SKM-1 treated with dmso at 0.1 percent for 144 hours (cell line): ENCODE data around the gene OPN1MW2.
"Not testable (repeated sequence)": the region's sequence is repeated elsewhere in the genome, so short reads cannot be mapped to it uniquely, and the experiment has no call there.

Experiments
- DNase-seq: peaks from one replicate; lab custom pipeline; 2025; ENCODE audit not compliant: unreplicated experiment; lab: John Stamatoyannopoulos, UW

OPN1MW2 gene

DNA sequence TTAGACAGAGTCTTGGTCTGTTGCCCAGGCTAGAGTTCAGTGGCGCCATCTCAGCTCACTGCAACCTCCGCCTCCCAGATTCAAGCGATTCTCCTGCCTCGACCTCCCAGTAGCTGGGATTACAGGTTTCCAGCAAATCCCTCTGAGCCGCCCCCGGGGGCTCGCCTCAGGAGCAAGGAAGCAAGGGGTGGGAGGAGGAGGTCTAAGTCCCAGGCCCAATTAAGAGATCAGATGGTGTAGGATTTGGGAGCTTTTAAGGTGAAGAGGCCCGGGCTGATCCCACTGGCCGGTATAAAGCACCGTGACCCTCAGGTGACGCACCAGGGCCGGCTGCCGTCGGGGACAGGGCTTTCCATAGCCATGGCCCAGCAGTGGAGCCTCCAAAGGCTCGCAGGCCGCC lies at the start of gene OPN1MW2:
Gene OPN1MW2 (plus strand): TSS at position 301 of the 400 bp plus-strand sequence. CDS start 60 bp downstream, at position 361.
- DNase-seq: not testable (repeated sequence)

DNA sequence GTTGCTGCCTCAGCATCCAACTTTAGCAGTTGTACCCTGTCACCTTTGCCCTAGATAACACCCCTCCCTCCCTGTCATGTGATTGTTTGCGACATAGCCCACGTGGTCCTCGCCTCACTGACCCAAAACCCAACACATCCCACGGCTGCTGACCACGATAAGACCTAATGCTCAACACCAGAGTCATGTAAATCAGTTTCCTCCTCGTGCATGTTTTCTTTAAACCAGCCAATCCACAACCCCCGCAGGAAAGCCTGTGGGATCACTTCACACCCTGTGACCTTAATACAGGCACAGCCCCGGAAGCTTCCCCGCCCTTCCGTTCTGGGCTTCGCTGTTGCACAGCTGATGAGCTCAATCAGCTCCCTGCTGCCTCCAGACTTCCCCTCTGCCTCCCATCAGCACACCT lies 47.0 kb upstream of the OPN1MW2 start:
- not testable (repeated sequence) for DNase-seq

DNA sequence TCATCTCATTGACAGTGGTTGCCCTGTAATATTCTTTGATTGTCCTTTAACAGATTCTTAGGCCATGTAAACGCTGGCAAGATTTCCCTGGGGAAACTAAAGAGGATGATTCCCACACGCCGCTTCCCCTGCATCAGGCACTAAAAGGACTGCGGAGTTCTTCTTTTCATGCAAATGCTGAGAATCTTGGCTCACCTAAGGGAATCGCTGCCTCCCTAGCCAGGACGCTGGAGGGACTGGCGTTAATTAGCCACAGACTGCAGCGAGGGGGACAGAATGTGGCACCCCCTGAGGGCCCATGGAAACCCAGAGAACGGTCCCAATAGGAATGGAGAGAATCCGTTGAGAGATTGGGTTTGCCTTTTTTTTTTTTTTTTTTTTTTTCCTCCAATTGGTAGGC lies 45.2 kb upstream of the OPN1MW2 start:
- DNase-seq: not testable (repeated sequence)

DNA sequence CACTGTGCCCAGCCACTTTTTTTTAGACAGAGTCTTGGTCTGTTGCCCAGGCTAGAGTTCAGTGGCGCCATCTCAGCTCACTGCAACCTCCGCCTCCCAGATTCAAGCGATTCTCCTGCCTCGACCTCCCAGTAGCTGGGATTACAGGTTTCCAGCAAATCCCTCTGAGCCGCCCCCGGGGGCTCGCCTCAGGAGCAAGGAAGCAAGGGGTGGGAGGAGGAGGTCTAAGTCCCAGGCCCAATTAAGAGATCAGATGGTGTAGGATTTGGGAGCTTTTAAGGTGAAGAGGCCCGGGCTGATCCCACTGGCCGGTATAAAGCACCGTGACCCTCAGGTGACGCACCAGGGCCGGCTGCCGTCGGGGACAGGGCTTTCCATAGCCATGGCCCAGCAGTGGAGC lies 37.3 kb upstream of the OPN1MW2 start, which contains the start of gene OPN1MW:
Gene OPN1MW (plus strand): TSS at position 301 of the 400 bp plus-strand sequence. CDS start 82 bp downstream, at position 383.
- not testable (repeated sequence) for DNase-seq

DNA sequence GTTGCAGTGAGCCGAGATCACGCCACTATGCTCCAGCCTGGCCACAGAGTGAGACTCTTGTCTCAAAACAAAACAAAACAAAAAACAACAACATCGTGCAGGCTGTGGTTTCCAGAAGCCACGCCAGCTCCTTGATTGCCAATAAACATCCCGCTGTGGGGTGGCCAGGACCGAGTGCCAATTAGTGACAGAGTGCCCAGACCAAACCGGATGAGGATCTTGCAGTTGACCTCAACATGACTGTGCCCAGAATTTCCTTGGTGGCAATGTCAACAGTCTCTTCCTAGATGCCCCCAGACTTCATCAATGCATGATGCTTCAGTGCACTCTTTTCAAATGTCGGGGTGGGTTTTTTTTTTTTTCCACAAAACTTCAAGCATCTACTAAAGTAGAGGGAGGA lies 35.8 kb upstream of the OPN1MW2 start:
- DNase-seq: not testable (repeated sequence)

- not testable (repeated sequence) for DNase-seq
Observed at GRCh38 chrX:154192846-154193245, 26.7 kb upstream of the OPN1MW2 start.

DNA sequence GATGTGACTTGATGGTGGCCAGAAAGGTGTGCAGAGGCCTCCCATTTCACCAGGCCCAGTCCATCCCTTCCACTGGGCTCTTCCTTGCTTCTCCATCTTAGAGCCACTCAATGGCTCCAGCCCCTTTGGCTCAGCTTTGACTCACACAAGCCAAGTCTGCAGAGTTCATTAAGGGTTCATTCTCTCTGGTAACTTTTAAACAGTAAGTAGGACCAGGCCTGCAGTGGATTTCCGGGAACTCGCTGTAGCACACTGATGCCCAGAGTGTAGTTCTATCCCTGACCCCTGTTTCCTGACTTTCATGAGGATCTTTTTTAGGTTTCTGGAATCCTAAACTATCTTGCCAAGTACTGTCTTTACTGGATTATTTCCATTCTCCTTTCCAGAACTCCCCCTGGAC lies 25.2 kb upstream of the OPN1MW2 start:
- not testable (repeated sequence) for DNase-seq

DNA sequence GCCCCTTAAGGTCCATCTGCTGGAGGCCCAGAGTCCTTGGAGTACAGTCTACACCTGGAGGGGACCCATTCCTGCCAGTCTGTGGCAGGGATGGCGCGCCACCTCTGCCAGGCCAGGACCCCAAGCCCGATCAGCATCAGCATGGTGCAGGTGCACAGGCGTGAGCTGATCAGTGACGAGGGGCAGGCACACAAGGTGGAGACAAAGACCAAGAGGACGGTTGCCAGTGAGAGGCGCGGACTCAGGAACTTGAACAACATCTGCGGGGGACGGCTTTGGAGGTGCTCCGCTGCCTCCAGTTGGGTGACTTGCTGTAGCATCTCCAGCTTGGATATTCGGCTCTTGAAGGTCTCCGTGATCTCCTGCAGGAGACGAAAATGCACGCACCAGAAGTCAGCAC lies 23.1 kb upstream of the OPN1MW2 start:
- DNase-seq: not testable (repeated sequence)

DNA sequence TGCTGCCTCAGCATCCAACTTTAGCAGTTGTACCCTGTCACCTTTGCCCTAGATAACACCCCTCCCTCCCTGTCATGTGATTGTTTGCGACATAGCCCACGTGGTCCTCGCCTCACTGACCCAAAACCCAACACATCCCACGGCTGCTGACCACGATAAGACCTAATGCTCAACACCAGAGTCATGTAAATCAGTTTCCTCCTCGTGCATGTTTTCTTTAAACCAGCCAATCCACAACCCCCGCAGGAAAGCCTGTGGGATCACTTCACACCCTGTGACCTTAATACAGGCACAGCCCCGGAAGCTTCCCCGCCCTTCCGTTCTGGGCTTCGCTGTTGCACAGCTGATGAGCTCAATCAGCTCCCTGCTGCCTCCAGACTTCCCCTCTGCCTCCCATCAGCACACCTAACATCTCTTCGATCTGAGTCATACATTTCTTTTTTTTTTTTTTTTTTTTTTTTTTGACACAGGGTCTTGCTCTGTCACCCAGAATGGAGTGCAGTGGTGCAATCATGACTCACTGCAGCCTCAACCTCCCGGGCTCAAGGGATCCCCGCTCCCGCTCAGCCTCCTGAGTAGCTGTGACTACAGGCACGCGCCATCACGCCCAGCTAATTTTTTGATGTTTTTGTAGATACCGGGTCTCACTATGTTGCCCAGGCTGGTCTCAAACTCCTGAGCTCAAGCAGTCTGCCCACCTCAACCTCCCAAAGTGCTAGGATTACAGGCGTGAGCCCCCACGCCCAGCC lies 9.7 kb upstream of the OPN1MW2 start:
- DNase-seq: not testable (repeated sequence)

DNA sequence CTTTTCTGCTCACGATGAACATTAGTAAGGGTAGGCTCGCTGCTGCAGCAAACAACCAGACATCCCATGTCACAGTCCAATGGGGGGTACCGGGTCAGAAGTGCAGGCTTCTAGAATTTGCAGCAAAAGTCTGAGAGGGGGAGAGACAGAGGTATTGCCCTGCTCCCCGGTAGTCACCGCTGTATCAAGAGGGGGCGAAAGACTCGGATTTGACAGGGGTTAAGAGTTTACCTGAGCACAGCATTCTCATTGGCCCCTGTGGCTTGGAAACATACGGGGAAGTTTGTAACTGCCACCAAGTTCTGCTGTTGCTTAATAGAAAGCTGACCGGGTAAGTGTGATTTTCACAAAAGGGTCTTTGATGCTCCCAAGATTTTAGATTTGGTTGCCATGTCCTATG lies 8.5 kb upstream of the OPN1MW2 start:
- not testable (repeated sequence) for DNase-seq

DNA sequence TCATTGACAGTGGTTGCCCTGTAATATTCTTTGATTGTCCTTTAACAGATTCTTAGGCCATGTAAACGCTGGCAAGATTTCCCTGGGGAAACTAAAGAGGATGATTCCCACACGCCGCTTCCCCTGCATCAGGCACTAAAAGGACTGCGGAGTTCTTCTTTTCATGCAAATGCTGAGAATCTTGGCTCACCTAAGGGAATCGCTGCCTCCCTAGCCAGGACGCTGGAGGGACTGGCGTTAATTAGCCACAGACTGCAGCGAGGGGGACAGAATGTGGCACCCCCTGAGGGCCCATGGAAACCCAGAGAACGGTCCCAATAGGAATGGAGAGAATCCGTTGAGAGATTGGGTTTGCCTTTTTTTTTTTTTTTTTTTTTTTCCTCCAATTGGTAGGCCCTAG lies 8.1 kb upstream of the OPN1MW2 start:
- not testable (repeated sequence) for DNase-seq

- DNase-seq: not testable (repeated sequence)
Observed at GRCh38 chrX:154225292-154225691, 5.7 kb downstream of the OPN1MW2 start.

DNA sequence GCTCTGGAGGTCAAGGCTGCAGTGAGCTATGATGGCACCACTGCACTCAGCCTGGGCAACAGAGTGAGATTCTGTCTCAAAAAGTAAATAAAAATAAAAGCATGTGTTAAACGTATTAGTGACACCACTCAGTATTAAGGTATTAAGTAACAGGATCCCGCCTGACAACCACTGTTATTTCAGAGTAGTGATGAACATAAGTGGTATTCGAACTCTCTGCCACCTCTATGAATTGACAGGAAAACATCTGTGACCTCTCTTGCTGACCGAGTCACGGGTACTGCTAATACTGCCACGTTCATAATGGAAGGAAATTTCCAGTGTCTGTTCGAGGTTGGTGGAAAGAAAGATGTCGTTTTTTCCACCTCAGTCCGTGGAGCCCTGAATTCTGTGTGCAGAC lies 7.2 kb downstream of the OPN1MW2 start:
- not testable (repeated sequence) for DNase-seq

- DNase-seq: not testable (repeated sequence)
Observed at GRCh38 chrX:154231443-154231842, 11.9 kb downstream of the OPN1MW2 start.

DNA sequence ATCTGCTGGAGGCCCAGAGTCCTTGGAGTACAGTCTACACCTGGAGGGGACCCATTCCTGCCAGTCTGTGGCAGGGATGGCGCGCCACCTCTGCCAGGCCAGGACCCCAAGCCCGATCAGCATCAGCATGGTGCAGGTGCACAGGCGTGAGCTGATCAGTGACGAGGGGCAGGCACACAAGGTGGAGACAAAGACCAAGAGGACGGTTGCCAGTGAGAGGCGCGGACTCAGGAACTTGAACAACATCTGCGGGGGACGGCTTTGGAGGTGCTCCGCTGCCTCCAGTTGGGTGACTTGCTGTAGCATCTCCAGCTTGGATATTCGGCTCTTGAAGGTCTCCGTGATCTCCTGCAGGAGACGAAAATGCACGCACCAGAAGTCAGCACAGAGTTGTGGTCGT lies 14.1 kb downstream of the OPN1MW2 start:
- not testable (repeated sequence) for DNase-seq

DNA sequence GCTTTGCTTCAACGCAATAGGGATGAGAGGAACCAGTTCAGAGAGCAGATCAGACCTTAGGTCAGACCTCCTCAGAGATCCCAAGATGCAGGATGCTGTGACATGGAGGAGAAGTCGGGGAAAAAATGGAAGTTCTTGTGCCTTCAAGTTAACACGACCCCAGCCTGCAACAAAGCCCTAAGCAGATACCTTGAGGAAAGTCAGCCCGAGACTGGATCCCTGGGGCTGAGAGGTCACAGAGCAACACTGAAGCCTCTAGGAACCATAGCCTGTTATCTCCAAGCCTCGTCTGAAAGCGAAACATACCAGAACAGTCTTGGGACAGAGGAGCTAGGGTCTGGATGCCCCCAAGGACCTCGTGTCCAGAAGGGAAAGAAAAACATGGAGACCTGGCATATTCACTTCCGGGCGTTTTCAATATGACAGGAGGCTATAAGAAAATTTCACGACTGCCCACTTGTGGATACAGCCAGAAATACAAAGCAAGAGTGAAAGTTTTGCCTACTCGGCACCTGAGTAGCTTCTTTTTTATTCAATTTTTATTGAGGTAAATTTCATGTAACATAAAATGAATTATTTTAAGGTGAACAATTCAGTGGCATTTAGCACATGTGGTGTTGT lies 19.5 kb downstream of the OPN1MW2 start:
- DNase-seq: not testable (repeated sequence)

DNA sequence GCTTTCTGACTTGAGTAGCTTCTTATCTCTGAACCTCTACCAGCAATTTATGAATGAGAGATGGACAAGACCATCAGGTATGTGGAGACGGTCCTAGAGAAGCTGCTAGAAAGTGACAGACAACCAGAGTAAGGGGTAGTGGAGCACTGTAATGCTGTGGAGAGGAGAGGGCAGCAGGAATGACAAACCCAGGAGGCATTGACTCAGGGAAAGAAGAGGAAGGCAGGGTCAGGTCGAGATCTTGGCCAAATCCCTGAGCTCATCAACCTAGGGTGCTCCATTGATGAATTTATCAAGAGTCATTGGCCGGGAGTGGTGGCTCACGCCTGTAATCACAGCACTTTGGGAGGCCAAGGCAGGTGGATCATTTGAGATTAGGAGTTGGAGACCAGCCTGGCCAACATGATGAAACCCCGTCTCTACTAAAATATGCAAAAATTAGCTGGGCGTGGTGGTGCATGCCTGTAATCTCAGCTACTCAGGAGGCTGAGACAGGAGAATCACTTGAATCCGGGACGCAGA lies 20.5 kb downstream of the OPN1MW2 start:
- DNase-seq: not testable (repeated sequence)

GRCh38 chrX:154247377-154248045 lies 28.0 kb downstream of the OPN1MW2 start:
- not testable (repeated sequence) for DNase-seq

DNA sequence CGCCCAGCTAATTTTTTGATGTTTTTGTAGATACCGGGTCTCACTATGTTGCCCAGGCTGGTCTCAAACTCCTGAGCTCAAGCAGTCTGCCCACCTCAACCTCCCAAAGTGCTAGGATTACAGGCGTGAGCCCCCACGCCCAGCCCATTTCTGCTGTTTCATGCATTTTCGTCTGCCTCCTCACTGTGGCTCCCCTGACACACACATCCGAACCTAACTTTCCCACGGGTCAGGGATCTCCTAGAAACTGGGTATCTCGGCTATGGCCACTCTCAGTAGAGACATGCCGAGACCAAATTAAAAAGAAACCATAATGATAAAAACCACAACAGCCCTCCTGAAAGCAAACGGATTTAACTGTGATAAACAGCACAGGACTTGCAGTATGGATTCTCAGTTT lies 28.5 kb downstream of the OPN1MW2 start:
- not testable (repeated sequence) for DNase-seq

DNA sequence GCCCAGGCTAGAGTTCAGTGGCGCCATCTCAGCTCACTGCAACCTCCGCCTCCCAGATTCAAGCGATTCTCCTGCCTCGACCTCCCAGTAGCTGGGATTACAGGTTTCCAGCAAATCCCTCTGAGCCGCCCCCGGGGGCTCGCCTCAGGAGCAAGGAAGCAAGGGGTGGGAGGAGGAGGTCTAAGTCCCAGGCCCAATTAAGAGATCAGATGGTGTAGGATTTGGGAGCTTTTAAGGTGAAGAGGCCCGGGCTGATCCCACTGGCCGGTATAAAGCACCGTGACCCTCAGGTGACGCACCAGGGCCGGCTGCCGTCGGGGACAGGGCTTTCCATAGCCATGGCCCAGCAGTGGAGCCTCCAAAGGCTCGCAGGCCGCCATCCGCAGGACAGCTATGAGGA lies 37.7 kb downstream of the OPN1MW2 start, which contains the start of gene OPN1MW3:
Gene OPN1MW3 (plus strand): TSS at position 301 of the 400 bp plus-strand sequence. CDS start 38 bp downstream, at position 339.
- DNase-seq: not testable (repeated sequence)

DNA sequence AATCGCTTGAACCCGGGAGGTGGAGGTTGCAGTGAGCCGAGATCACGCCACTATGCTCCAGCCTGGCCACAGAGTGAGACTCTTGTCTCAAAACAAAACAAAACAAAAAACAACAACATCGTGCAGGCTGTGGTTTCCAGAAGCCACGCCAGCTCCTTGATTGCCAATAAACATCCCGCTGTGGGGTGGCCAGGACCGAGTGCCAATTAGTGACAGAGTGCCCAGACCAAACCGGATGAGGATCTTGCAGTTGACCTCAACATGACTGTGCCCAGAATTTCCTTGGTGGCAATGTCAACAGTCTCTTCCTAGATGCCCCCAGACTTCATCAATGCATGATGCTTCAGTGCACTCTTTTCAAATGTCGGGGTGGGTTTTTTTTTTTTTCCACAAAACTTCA lies 39.2 kb downstream of the OPN1MW2 start:
- DNase-seq: not testable (repeated sequence)
